H1 (cell line): ENCODE results near the gene NUP98.

Experiments used
- CREB1 ChIP-seq: IDR thresholded peaks from 2 replicates; pipeline ENCODE4 v1.6.1; 2012; ENCODE audit warnings: inconsistent platforms
- PHF8 ChIP-seq: fragments of 200-600 bp; sonication (generic); conservative IDR thresholded peaks from 2 replicates; pipeline ENCODE4 v1.7.1; 2012; ENCODE audit warnings: low read depth, mild to moderate bottlenecking, inconsistent platforms, low read length, moderate library complexity
- POLR2A ChIP-seq, 2 experiments: IDR thresholded peaks; 1 replicate in 1 of 2; 2 replicates in 1 of 2; pipeline ENCODE4 v1.6.1; 2011; ENCODE audit warnings: low read depth in 2 of 2, low read length in 2 of 2, mild to moderate bottlenecking in 2 of 2; ENCODE audit errors: control extremely low read depth in 1 of 2
- POLR2AphosphoS5 ChIP-seq: IDR thresholded peaks from 2 replicates; pipeline ENCODE4 v1.6.1; 2011; ENCODE audit warnings: low read depth, low read length
- RFX5 ChIP-seq: IDR thresholded peaks from 2 replicates; pipeline ENCODE4 v1.6.1; 2011; ENCODE audit warnings: low read depth, low read length, improper control_type of control experiment, borderline replicate concordance
- RNF2 ChIP-seq: fragments of 200-900, 300-1000 bp; sonication (generic); IDR thresholded peaks from 2 replicates; pipeline ENCODE4 v1.7.1; 2016; ENCODE audit warnings: borderline replicate concordance, low read depth, mild to moderate bottlenecking, antibody characterized with exemption, low read length; ENCODE audit not compliant: poor library complexity, severe bottlenecking; ENCODE audit errors: missing control alignments
- SIN3A ChIP-seq, 2 experiments: IDR thresholded peaks in 1 of 2; conservative IDR thresholded peaks in 1 of 2; 2 replicates each; pipeline ENCODE4 v1.6.1; 2011 to 2012; ENCODE audit warnings: low read length in 2 of 2, improper control_type of control experiment in 1 of 2, low read depth in 1 of 2, mild to moderate bottlenecking in 1 of 2
- TF ChIP-seq, protein P1 (sequence below), 3 experiments: IDR thresholded peaks; 1 replicate in 2 of 3; 2 replicates in 1 of 3; pipeline versions ENCODE4 v1.5.1 to v1.6.1; 2011; ENCODE audit warnings: low read length in 3 of 3, mild to moderate bottlenecking in 3 of 3, inconsistent platforms in 2 of 3, low read depth in 1 of 3, moderate library complexity in 1 of 3; ENCODE audit not compliant: insufficient read depth in 1 of 3; ENCODE audit errors: control extremely low read depth in 1 of 3

DNA sequence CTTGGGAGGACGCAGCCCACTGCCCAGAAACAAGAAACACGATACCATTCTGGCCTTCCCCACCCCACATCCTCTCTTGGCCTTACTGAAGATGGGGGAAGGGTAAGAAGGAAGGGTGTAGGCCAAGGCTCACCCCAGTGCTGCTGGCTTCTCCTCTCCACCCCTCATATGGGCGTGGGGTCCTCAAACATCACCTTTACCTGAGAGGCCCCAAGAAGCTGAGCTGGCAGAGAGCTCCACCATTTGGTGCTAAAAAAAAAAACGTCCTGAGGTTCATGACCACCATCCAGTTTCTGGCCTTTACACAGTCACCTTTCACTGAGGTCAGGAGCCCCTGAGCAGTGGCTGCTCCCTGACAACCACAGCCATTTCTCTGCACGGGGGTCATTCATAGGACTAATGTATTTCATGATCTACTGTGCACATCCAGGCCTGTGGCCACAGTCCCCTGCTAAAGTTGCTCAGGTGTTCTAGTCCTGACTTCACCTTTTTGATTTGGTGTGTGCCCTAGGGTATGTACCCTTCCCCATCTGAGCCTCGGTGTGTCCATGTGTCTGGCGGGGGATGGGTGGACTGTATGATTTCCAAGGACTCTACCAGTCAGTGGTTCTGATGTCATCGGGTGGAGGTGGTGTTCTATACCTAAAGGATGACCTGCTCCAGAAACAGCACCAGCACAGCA lies 28.3 kb upstream of the NUP98 start:
- TF ChIP-seq CREB1: no peak
- TF ChIP-seq SIN3A (conservative IDR thresholded peaks at IDR 0.05 in 1 of 2, IDR thresholded peaks at IDR 0.05 in 1 of 2; ENCODE audit: low read depth in 1 of 2, low read length in 2 of 2): no peak
- TF ChIP-seq PHF8: no peak
- TF ChIP-seq RNF2: no peak
- TF ChIP-seq, protein P1, sequence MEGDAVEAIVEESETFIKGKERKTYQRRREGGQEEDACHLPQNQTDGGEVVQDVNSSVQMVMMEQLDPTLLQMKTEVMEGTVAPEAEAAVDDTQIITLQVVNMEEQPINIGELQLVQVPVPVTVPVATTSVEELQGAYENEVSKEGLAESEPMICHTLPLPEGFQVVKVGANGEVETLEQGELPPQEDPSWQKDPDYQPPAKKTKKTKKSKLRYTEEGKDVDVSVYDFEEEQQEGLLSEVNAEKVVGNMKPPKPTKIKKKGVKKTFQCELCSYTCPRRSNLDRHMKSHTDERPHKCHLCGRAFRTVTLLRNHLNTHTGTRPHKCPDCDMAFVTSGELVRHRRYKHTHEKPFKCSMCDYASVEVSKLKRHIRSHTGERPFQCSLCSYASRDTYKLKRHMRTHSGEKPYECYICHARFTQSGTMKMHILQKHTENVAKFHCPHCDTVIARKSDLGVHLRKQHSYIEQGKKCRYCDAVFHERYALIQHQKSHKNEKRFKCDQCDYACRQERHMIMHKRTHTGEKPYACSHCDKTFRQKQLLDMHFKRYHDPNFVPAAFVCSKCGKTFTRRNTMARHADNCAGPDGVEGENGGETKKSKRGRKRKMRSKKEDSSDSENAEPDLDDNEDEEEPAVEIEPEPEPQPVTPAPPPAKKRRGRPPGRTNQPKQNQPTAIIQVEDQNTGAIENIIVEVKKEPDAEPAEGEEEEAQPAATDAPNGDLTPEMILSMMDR (IDR thresholded peaks at IDR 0.05; ENCODE audit: control extremely low read depth in 1 of 3, insufficient read depth in 1 of 3, low read depth in 1 of 3, low read length in 3 of 3): no peak
- no peak for TF ChIP-seq RFX5
- no peak for TF ChIP-seq POLR2AphosphoS5
- no peak for TF ChIP-seq POLR2A (IDR thresholded peaks at IDR 0.05; ENCODE audit: control extremely low read depth in 1 of 2, low read depth in 2 of 2, low read length in 2 of 2)
